Measurements from ENCODE around the gene EIF4E3. TPM values are rescaled to one million over a fixed set of nuclear protein-coding genes. Genes with fewer than 3 reads are reported as not detected.
A peak's percentile ranks its signal among the peaks of the same experiment; 100 is the strongest.

EIF4E3 gene
- total and polyA plus RNA-seq, 2 of the 13 experiments (the other 11 are each of a cell fraction or from before 2014, with no cell fraction given): 0.07 to 0.15 TPM

GRCh38 chr3:71651625-71652024, 73.6 kb downstream of the EIF4E3 start:
- Histone ChIP-seq H3K9me3 (ENCODE audit: low read length) (no peaks in the 10 kb centered on the region), H3K9ac (ENCODE audit: insufficient read depth, low read depth, low read length) (no peak overlapping the region), H3K4me2 (ENCODE audit: low read depth, low read length) (no peak overlapping the region), H2AFZ (ENCODE audit: low read length) (no peak overlapping the region), H3K4me3 (replicated peaks in 1 of 3; ENCODE audit: insufficient read depth in 1 of 3, low read depth in 2 of 3, low read length in 3 of 3) (no peak overlapping the region), H3K27me3 (ENCODE audit: control insufficient read depth in 1 of 2, insufficient read depth in 2 of 2, low read length in 2 of 2) (peaks cover 0 to 9% of the 10 kb centered on the region in 2 experiments; a peak in 4 of 5 replicates), H4K20me1 (ENCODE audit: insufficient read depth, low read length) (no peaks in the 10 kb centered on the region), H3K27ac (ENCODE audit: extremely low read length, insufficient read depth, low read length) (no peak overlapping the region), H3K79me2 (ENCODE audit: insufficient read depth, low read length) (no peaks in the 10 kb centered on the region), H3K4me1 (ENCODE audit: insufficient read depth, low read length) (0 out of 2 replicates have a peak, but pooled peaks cover 18% of the 10 kb centered on the region), H3K36me3 (replicated peaks in 1 of 2; ENCODE audit: control insufficient read depth in 1 of 2, insufficient read depth in 2 of 2, low read length in 2 of 2) (no peaks in the 10 kb centered on the region)
- no TSS peak for BruUV-seq (replicated peaks)
- DNase-seq (ENCODE audit: low spot score) (no peak), FAIRE-seq (no peak), ATAC-seq (peak; percentile 22; the same call in 2 of the 3 replicates)
- intact Hi-C loops (cut with micrococcal nuclease; ENCODE audit: unreplicated experiment): loop anchor here (1.0 to 5.0 kb wide), 5 partner anchors 644 to 1587 kb away; no protein-coding TSS in a partner anchor
- 33% methylated on average over 5 of the region's 6 CpGs for WGBS (ENCODE audit: low lambda C conversion rate)
- CTCF ChIA-PET (ENCODE audit: low intra/inter-chr PET ratio, low total read pairs): no interaction called here
- TF ChIP-seq SP140L (CRISPR knock-in tag; IDR thresholded peaks at IDR 0.05; ENCODE audit: borderline replicate concordance) (no peak), HNF4G (IDR thresholded peaks at IDR 0.05; ENCODE audit: borderline replicate concordance, low read depth, low read length) (no peak), HNF4G (CRISPR knock-in tag; IDR thresholded peaks at IDR 0.05; ENCODE audit: borderline replicate concordance, low read depth) (no peak), PHB2 (IDR thresholded peaks at IDR 0.05; ENCODE audit: partially characterized antibody) (no peak), ELF1 (CRISPR knock-in tag; IDR thresholded peaks at IDR 0.05) (no peak), ZNF530 (CRISPR knock-in tag; IDR thresholded peaks at IDR 0.05; ENCODE audit: low read depth) (no peak), SOX13 (IDR thresholded peaks at IDR 0.05) (no peak), SOX13 (CRISPR knock-in tag; conservative IDR thresholded peaks at IDR 0.05 in 1 of 2, IDR thresholded peaks at IDR 0.05 in 1 of 2) (no peak), ZNF276 (CRISPR knock-in tag; IDR thresholded peaks at IDR 0.05; ENCODE audit: low read depth) (no peak), PHF5A (CRISPR knock-in tag; IDR thresholded peaks at IDR 0.05; ENCODE audit: low read depth, unreplicated experiment) (no peak), ZKSCAN1 (IDR thresholded peaks at IDR 0.05; ENCODE audit: low read length) (no peak), ARNTL (CRISPR knock-in tag; IDR thresholded peaks at IDR 0.05) (no peak), SAFB2 (CRISPR knock-in tag; IDR thresholded peaks at IDR 0.05; ENCODE audit: borderline replicate concordance, low read depth) (no peak), RAD51 (IDR thresholded peaks at IDR 0.05; ENCODE audit: borderline replicate concordance) (no peak), KDM4B (CRISPR knock-in tag; IDR thresholded peaks at IDR 0.05) (no peak), ZNF143 (CRISPR knock-in tag; IDR thresholded peaks at IDR 0.05) (no peak), GLI4 (CRISPR knock-in tag; IDR thresholded peaks at IDR 0.05; ENCODE audit: borderline replicate concordance) (no peak)
- POLR2A ChIA-PET: no interaction called here
- in situ Hi-C loops (cut with HindIII; ENCODE audit: extremely low pct_ligation_motif_present, low pct_unique_long_range_greater_than_20kb): loop anchor here (5.0 to 10.0 kb wide), 2 partner anchors 1099 to 1587 kb away; no protein-coding TSS in a partner anchor

Data from HepG2 (cell line).